Nucleus accumbens (tissue), 56 donors: Measurements from ENCODE around the gene CCDC9B.

ENCODE experiments used
- DNase-seq, 56 donors: peaks; one replicate each; lab custom pipeline; 2025; lab: John Stamatoyannopoulos, UW

The CCDC9B gene

GRCh38 chr15:40333922-40334492 is 6.7 kb downstream of the CCDC9B start:
- DNase-seq = peak in 29 of 56 donors; percentile 7 to 74 (median 25)

- no peak for DNase-seq
These were observed 8.5 kb downstream of the CCDC9B start for GRCh38 chr15:40332113-40332781.

GRCh38 chr15:40331637-40332036 is 9.1 kb downstream of the CCDC9B start:
- DNase-seq = no peak

GRCh38 chr15:40331026-40331425 is 9.7 kb downstream of the CCDC9B start:
- no peak for DNase-seq

GRCh38 chr15:40330368-40330836 is 10.3 kb downstream of the CCDC9B start:
- DNase-seq = peak in 12 of 56 donors; percentile 8 to 46 (median 23)

GRCh38 chr15:40329804-40330203 is 10.9 kb downstream of the CCDC9B start:
- DNase-seq = no peak

GRCh38 chr15:40328751-40329150 is 12.0 kb downstream of the CCDC9B start:
- no peak for DNase-seq

- no peak for DNase-seq
These were observed 12.6 kb downstream of the CCDC9B start for GRCh38 chr15:40328176-40328575.

GRCh38 chr15:40327457-40327856 is 13.3 kb downstream of the CCDC9B start:
- no peak for DNase-seq

GRCh38 chr15:40325700-40326099 is 15.0 kb downstream of the CCDC9B start:
- DNase-seq = no peak

- peak in 1 of 56 donors; percentile 5 for DNase-seq
These were observed 15.6 kb downstream of the CCDC9B start for GRCh38 chr15:40325188-40325587.

GRCh38 chr15:40323953-40324937 is 16.5 kb downstream of the CCDC9B start:
- DNase-seq = peak in 4 of 56 donors; percentile 11 to 32 (median 24)

- peak in 54 of 56 donors; percentile 43 to 93 (median 78) for DNase-seq
These were observed 17.3 kb downstream of the CCDC9B start, which contains the start of gene INAFM2 for GRCh38 chr15:40323239-40323952. Gene INAFM2, plus strand, starts transcription at chr15:40323692. Its CDS starts 364 bp downstream, at chr15:40324056.

- DNase-seq = peak in 2 of 56 donors; percentile 44 to 56
These were observed 18.1 kb downstream of the CCDC9B start for GRCh38 chr15:40322531-40323238.

GRCh38 chr15:40320931-40321371 is 19.8 kb downstream of the CCDC9B start:
- peak in 32 of 56 donors; percentile 7 to 78 (median 36) for DNase-seq

- DNase-seq = no peak
These were observed 20.3 kb downstream of the CCDC9B start for GRCh38 chr15:40320409-40320808.

GRCh38 chr15:40317580-40317979 is 23.2 kb downstream of the CCDC9B start:
- no peak for DNase-seq

GRCh38 chr15:40316931-40317330 is 23.8 kb downstream of the CCDC9B start:
- no peak for DNase-seq

- no peak for DNase-seq
These were observed 25.9 kb downstream of the CCDC9B start for GRCh38 chr15:40314723-40315276.
